Fibroblast of skin of scalp (primary cell): Measurements from ENCODE around the gene ISOC2.

Experiments used
- DNase-seq: peaks from one replicate; pipeline ENCODE4 v3.0.0-alpha.2; 2013

ISOC2 gene

GRCh38 chr19:55489711-55490477, 28.5 kb upstream of the ISOC2 start:
- DNase-seq: no peak

DNA sequence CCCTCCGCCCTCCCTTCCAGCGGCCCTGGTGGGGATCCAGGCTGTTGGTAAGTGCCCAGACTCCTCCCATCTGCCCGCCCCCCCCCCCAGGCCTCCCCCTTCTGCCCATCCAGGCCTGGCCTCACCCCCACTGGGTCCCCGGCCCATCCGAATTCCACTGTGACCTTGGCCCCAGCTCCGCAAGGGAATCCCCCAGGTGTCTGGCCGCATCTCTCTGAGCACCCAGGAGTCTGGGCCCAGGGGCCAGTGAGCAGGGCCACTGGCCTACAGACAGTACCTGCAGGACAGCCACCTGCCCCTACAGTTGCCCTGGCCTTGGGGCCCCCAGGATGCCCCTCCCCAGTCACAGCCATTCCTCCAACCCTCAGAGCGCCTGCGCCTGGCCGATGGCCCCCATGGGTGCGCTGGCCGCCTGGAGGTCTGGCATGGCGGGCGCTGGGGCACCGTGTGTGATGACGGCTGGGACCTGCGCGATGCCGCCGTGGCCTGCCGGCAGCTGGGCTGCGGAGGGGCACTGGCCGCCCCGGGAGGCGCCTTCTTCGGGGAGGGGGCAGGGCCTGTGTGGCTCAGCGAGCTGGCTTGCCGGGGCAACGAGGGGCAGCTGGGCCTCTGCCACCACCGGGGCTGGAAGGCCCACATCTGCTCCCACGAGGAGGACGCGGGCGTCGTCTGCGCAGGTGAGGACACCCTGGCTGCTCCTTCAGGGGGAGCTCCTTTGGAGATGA, 27.7 kb upstream of the ISOC2 start:
- no peak for DNase-seq

DNA sequence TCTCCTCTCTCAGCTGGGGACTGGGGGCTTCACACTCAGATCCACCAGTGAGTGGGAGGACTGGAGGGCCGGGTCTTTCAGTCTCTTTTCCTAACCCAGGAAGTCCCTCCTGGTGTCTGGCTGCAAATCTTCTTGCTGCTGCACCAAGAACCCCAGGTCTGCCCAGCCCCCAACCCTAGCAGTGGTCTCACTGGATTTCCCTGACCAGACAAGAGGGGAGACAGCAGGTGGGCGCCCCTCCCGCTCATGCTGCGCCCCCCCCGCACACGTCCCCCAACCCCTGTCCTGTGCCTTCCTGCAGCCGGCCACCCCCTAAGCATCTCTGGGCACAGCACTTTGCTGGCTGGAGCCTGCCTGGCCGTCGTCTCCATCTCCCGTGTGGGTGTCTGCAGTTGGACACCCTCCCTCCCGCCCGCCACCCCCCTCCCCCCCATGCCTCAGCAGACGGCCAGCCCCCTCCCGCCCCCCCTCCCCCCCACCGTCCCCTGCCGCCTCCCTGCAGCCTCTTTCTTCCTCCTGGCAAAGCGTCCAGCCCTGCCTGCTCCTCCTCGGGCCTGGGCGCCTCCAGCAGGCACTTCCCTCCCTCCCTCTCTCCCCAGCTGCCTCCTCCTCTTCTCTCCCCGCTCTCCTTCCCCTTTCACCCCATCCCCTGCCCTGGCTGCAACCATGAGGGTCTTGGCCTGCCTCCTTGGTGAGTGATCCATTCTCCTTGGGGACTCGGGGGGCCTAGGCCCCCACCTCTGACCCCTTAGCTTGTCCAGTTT, 26.7 kb upstream of the ISOC2 start, which contains the start of gene SSC5D:
Gene SSC5D, plus strand, starts transcription at position 513 of the 764 bp plus-strand sequence. Its CDS starts 154 bp downstream, at position 667.
- DNase-seq: peak; percentile 58

GRCh38 chr19:55486971-55487923, 25.8 kb upstream of the ISOC2 start:
- DNase-seq: peak; percentile 94

- no peak for DNase-seq
These were observed 24.9 kb upstream of the ISOC2 start for GRCh38 chr19:55486043-55486970.

GRCh38 chr19:55485439-55486011, 24.1 kb upstream of the ISOC2 start:
- no peak for DNase-seq

- peak; percentile 62 for DNase-seq
These were observed 23.4 kb upstream of the ISOC2 start, which contains the start of gene NAT14 for GRCh38 chr19:55484593-55485438. NAT14 (plus strand) TSS chr19:55485188; CDS start chr19:55485709, 521 bp downstream.

GRCh38 chr19:55483706-55484592, 22.5 kb upstream of the ISOC2 start:
- no peak for DNase-seq

DNA sequence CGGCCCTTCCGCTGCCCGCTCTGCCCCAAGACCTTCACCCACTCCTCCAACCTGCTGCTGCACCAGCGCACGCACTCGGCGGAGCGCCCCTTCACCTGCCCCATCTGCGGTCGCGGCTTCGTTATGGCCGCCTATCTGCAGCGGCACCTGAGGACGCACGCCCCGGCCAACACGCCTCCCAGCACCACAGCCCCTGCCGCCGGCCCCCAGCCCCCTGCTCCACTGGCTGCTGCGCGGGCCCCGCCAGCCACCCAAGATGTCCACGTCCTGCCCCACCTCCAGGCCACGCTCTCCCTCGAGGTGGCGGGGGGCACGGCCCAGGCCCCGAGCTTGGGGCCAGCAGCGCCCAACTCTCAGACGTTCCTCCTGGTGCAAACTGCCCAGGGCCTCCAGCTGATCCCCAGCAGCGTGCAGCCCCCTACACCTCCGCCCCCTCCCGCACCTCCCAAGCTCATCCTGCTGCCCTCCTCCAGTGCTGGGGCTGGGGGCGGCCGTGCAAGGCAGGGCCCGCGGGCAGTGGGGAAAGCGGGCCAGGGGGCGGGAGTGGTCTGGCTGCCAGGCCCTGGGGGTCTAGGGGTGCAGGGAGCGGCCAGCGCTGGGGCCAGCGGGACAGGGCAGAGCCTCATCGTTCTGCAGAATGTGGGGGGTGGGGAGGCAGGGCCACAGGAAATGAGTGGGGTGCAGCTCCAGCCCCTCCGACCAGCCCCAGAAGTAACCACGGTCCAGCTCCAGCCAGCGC, 21.7 kb upstream of the ISOC2 start:
- no peak for DNase-seq

GRCh38 chr19:55482156-55482961, 20.9 kb upstream of the ISOC2 start:
- no peak for DNase-seq

DNA sequence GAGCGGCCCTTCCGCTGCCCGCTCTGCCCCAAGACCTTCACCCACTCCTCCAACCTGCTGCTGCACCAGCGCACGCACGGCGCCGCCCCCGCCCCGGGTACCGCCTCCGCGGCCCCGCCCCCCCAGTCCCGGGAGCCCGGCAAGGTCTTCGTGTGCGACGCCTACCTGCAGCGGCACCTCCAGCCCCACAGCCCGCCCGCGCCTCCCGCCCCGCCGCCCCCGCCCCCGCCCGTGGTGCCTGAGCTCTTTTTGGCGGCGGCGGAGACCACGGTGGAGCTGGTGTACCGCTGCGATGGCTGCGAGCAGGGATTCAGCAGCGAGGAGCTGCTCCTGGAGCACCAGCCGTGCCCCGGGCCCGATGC, 20.3 kb upstream of the ISOC2 start:
- DNase-seq: no peak

DNA sequence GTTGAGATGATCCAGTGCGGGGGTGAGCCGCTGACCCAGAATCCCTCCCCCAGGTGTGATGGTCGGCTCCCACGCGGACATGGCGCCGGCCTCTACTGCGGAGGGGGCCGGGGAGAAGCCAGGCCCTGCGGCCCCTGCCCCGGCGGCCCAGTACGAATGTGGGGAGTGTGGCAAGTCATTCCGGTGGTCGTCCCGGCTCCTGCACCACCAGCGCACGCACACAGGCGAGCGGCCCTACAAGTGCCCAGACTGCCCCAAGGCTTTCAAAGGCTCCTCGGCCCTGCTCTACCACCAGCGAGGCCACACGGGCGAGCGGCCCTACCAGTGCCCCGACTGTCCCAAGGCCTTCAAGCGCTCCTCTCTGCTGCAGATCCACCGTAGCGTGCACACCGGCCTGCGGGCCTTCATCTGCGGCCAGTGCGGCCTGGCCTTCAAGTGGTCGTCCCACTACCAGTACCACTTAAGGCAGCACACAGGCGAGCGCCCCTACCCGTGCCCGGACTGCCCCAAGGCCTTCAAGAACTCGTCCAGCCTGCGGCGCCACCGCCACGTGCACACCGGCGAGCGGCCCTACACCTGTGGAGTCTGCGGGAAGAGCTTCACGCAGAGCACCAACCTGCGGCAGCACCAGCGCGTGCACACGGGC, 19.8 kb upstream of the ISOC2 start:
- DNase-seq: no peak

GRCh38 chr19:55479451-55480230, 18.2 kb upstream of the ISOC2 start:
- no peak for DNase-seq

DNA sequence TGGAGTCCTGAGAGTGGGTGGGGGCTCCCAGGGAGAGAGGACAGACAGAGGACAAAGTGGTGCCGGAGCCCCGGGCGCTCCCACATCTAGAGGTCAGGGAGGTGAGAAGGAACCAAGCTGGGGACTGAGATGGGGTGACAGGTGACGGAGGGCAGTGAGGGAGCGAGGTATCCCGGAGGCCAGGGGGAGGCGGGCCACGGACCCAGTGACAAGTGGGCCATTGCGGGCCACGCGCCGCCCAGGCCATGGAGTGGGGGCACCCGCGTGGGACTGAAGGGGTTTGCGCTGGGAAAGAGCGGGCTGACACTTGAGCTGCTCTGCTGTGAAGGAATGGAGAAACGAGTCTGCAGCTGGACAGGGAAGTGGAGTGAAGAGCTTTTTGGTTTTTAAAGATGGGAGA, 17.6 kb upstream of the ISOC2 start:
- DNase-seq: no peak

DNA sequence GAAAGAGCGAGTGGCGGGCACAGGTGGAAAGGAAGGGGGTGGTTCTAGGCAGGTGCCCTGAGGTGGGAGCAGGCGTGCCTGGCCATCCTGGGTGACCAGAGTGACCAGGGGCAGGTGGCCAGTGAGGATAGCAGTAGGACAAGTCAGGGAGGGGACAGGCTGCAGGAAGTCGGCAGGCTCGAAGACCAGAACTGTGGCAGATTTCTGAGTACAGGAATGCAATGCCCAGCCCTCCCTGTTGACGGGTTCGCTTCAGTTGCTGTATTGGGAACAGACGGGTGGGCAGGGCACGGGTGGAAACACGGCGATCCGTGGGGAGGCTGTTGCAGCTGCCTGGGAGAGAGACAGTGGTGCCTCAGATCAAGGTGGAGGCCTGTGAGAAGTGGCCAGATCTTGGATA, 16.9 kb upstream of the ISOC2 start:
- DNase-seq: no peak
